Measurements from ENCODE around the gene ZNF488.

ZNF488 gene

GRCh38 chr10:47349516-47349915 lies 34.6 kb downstream of the ZNF488 start:
- H3K79me2 ChIP-seq (ENCODE audit: control insufficient read depth, low read length): no peaks in the 10 kb centered on the region
- H3K4me1 ChIP-seq (ENCODE audit: control insufficient read depth, low read length): no peaks in the 10 kb centered on the region
- H3K27ac ChIP-seq (ENCODE audit: low read depth, low read length): no peak overlapping the region
- no peaks in the 10 kb centered on the region for H4K20me1 ChIP-seq (ENCODE audit: control insufficient read depth, insufficient read depth, low read depth, low read length)
- no peak overlapping the region for H3K4me2 ChIP-seq (ENCODE audit: low read length)
- no peak overlapping the region for H3K4me3 ChIP-seq (ENCODE audit: low read length)
- H3F3A ChIP-seq (ENCODE audit: control insufficient read depth, insufficient read depth): no peaks in the 10 kb centered on the region
- H3K36me3 ChIP-seq (ENCODE audit: control insufficient read depth, low read length): no peaks in the 10 kb centered on the region
- no peaks in the 10 kb centered on the region for H3K9me2 ChIP-seq (replicated peaks; ENCODE audit: control insufficient read depth, low read length)
- H3K9me3 ChIP-seq (ENCODE audit: control insufficient read depth, insufficient read depth, low read length): no peaks in the 10 kb centered on the region
- H3K27me3 ChIP-seq (ENCODE audit: control insufficient read depth, low read length): no peaks in the 10 kb centered on the region
- TF ChIP-seq EZH2phosphoT487 (IDR thresholded peaks at IDR 0.05; ENCODE audit: borderline replicate concordance, low read length) (no peak), CTCF (IDR thresholded peaks at IDR 0.05; ENCODE audit: low read depth, low read length, poor library complexity, severe bottlenecking) (no peak)

DNA sequence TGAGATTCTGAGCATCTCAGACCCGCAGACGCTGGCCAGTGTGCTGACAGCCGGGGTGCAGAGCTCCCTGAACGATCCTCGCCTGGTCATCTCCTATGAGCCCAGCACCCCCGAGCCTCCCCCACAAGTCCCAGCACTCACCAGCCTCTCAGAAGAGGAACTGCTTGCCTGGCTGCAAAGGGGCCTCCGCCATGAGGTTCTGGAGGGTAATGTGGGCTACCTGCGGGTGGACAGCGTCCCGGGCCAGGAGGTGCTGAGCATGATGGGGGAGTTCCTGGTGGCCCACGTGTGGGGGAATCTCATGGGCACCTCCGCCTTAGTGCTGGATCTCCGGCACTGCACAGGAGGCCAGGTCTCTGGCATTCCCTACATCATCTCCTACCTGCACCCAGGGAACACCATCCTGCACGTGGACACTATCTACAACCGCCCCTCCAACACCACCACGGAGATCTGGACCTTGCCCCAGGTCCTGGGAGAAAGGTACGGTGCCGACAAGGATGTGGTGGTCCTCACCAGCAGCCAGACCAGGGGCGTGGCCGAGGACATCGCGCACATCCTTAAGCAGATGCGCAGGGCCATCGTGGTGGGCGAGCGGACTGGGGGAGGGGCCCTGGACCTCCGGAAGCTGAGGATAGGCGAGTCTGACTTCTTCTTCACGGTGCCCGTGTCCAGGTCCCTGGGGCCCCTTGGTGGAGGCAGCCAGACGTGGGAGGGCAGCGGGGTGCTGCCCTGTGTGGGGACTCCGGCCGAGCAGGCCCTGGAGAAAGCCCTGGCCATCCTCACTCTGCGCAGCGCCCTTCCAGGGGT lies 35.2 kb downstream of the ZNF488 start:
- no peaks in the 10 kb centered on the region for H3K27me3 ChIP-seq (ENCODE audit: control insufficient read depth, low read length)
- TF ChIP-seq CTCF (IDR thresholded peaks at IDR 0.05; ENCODE audit: low read depth, low read length, poor library complexity, severe bottlenecking) (no peak), EZH2phosphoT487 (IDR thresholded peaks at IDR 0.05; ENCODE audit: borderline replicate concordance, low read length) (no peak)
- H3K4me1 ChIP-seq (ENCODE audit: control insufficient read depth, low read length): no peaks in the 10 kb centered on the region
- H3F3A ChIP-seq (ENCODE audit: control insufficient read depth, insufficient read depth): no peaks in the 10 kb centered on the region
- H3K27ac ChIP-seq (ENCODE audit: low read depth, low read length): no peak overlapping the region
- H3K4me2 ChIP-seq (ENCODE audit: low read length): no peak overlapping the region
- H4K20me1 ChIP-seq (ENCODE audit: control insufficient read depth, insufficient read depth, low read depth, low read length): no peaks in the 10 kb centered on the region
- no peaks in the 10 kb centered on the region for H3K36me3 ChIP-seq (ENCODE audit: control insufficient read depth, low read length)
- H3K9me2 ChIP-seq (replicated peaks; ENCODE audit: control insufficient read depth, low read length): no peaks in the 10 kb centered on the region
- H3K9me3 ChIP-seq (ENCODE audit: control insufficient read depth, insufficient read depth, low read length): no peaks in the 10 kb centered on the region
- no peaks in the 10 kb centered on the region for H3K79me2 ChIP-seq (ENCODE audit: control insufficient read depth, low read length)
- no peak overlapping the region for H3K4me3 ChIP-seq (ENCODE audit: low read length)

GRCh38 chr10:47348138-47348651 lies 35.9 kb downstream of the ZNF488 start, which contains the start of gene RBP3:
Gene RBP3 (plus strand): TSS chr10:47348363. CDS start chr10:47348485, 122 bp downstream.
- Histone ChIP-seq H3K9me2 (replicated peaks; ENCODE audit: control insufficient read depth, low read length) (no peaks in the 10 kb centered on the region), H3K9me3 (ENCODE audit: control insufficient read depth, insufficient read depth, low read length) (no peaks in the 10 kb centered on the region), H3K79me2 (ENCODE audit: control insufficient read depth, low read length) (no peaks in the 10 kb centered on the region), H3K4me1 (ENCODE audit: control insufficient read depth, low read length) (no peaks in the 10 kb centered on the region), H4K20me1 (ENCODE audit: control insufficient read depth, insufficient read depth, low read depth, low read length) (no peaks in the 10 kb centered on the region), H3K4me2 (ENCODE audit: low read length) (no peak within 1 kb of the TSS), H3K4me3 (ENCODE audit: low read length) (no peak within 1 kb of the TSS), H3F3A (ENCODE audit: control insufficient read depth, insufficient read depth) (no peaks in the 10 kb centered on the region), H3K27me3 (ENCODE audit: control insufficient read depth, low read length) (no peaks in the 10 kb centered on the region), H3K27ac (ENCODE audit: low read depth, low read length) (no peak within 1 kb of the TSS), H3K36me3 (ENCODE audit: control insufficient read depth, low read length) (no peaks in the 10 kb centered on the region)
- TF ChIP-seq CTCF (IDR thresholded peaks at IDR 0.05; ENCODE audit: low read depth, low read length, poor library complexity, severe bottlenecking): no peak
- TF ChIP-seq EZH2phosphoT487 (IDR thresholded peaks at IDR 0.05; ENCODE audit: borderline replicate concordance, low read length): no peak
